ENCODE results near the gene OVCA2. TPM values are rescaled to one million over a fixed set of nuclear protein-coding genes. Genes with fewer than 3 reads are reported as not detected.

The OVCA2 gene
- total RNA-seq, 1 experiment from 2014 or later = 47.3 TPM

DNA sequence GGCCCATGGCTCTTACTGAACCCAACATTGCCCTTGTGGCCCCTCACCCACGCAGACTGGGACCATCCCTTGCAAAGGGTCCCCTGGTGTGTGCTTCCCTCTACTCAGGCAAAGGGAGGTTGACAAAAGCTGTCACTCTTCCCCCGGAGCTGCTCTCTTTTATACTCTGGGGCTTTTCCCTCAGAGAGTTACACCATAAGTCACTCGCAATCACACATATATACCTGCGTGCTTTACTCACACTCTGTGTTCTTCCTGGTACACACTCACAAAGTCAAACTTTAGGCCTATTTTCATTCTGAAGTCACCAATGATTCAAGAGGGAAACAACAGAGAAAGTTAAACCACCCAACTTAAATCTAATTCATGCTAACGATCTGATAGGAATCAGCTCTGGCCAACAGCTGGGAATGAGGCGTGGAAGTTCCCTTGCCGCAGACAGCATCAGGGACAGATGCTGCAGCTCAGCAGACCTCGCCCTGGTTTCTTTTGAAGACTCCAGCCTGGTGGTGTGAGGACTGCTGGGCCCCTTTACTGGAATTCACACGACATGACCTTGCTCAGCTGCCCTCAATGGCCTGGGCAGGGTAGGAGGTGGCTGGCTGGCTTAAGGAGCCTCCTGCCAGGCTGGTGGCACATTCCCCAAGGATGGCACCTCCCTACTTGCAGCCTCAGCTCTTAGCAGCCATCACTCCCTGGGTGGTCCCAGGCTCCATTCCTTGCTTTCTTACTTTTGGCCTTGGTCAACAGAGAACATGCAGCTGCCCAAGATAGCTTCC lies 40.4 kb downstream of the OVCA2 start:
- no peak for DNase-seq (ENCODE audit: extremely low read depth, low read depth)

DNA sequence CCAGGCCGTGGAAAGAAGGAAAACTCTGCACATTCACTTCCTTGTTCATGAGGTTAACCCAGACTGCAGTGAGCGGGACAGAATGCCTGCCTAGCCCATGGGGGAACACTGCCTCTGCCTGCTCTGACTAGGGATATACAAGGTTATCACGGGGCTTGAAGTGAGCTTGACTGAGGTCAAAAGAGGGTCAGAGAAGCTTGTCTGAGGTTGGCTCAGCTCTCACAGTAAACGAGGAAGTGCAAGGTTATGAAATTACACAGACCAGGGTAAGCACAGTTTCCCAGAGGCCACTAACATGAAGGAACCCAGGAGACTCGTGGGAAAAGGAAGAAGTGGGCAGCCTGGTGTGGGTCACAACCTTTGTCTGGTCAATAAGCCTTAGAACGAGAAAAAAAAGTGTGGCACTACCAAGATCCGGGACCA lies 41.8 kb downstream of the OVCA2 start:
- DNase-seq (ENCODE audit: extremely low read depth, low read depth) = no peak

DNA sequence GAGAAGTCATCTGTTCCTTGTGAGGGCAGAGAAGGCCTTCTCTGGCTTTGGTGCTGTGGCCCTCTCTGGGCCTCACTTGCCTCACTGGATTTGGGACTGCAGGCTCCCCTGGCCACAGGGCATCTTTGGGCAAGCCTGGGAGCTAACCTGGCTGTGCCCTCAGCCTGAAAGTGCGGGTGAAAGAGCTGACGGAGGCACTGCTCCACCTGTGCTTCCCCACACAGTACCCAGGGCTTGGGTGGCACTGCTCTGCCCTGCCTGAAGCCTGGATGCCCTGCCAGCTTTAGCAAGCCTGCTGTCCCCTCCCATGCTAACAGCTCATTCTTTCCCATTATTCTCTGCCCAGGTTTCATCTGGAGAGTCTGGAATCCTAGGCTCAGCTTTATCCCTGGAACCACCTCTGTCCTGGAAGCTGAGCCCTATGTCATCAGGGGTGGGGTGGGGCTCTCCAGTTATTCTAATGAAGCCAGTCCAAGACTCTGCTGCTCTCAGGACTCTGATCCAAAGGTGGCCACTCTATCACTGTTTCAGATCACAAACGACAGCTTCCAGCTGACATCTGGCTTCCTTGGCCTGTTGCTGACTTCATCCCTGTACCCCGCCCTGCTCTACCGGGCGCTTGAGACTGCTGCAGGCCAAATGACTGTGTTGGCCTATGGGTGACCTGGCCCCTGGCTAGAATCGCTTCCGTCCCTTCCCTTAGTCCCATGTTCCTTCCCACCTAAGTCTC lies 42.4 kb downstream of the OVCA2 start:
- DNase-seq (ENCODE audit: extremely low read depth, low read depth) = peak; percentile 36

DNA sequence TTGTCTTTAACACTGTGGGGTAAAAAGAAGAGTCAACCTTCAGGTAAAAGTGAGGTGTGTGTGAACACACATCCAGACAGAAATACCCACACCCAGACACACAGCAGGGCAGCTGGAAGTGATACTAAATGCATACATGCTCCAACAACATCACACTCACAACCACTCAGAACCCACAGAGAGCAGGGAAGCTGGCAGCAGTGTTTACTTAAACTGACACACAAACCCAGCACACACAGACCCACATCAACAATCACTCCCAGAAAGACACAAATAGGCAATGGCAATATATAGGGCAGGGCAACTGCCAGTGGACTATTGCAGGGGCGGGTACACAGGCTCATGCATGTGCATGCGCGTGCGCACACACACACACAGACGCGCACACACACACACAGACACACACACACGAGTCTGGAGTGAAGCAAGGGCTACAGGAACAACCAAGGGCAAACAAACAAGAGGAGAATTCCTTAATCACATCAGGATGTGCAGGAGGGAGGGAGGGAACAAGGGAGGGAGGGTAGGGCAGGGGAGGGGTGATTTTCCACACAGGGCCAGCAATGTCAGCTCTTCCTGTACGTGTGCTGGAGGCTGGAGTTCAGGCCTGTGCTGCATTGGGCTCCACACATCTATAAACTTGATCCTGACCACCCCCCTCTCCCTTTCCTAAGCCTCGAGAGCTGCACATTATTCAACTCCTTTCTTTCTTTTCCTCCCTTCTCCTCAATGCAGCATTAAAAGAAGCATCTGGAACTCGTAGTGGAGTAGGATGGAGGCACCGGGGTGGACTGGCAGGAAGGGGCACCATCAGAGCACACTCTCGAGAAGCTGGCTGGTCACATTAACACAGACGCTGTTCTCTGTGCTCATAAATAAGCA lies 43.2 kb downstream of the OVCA2 start:
- no peak for DNase-seq (ENCODE audit: extremely low read depth, low read depth)

DNA sequence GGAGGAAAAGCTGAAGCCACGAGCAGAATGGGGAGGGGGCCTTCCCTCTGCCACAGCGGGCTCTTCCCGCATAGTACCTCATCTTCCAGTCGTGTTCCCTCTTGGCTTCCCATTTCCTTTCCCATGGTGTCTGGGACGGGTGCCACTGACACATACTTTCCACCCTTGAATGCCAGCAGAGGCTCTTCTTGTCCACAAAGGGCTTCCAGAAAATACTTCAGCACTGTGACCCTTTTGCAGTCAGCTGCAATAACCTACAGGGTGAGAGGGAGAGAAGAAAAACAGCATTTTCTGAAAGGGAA lies 43.8 kb downstream of the OVCA2 start:
- DNase-seq (ENCODE audit: extremely low read depth, low read depth) = no peak

DNA sequence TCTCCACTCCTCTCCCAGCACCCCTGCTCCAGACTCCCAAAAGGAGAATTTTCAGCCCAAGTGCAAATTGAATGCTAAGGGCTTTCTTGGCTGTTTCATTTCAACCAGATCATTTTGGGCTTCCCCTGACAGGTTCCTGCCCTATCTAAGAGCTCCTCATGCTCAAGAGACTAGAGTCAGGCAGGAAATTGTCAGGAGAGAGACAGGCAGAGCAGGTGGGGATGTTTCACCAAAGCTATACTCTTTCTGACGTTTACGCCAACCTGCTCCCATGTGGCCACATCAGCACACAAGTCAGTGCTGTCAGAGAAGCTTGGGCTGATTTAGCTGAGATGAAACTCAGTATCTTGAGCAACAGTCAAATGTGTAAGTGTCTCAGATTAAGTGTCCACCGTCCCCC lies 44.5 kb downstream of the OVCA2 start:
- DNase-seq (ENCODE audit: extremely low read depth, low read depth) = no peak

GRCh38 chr17:2087597-2088211 lies 45.9 kb downstream of the OVCA2 start:
- no peak for DNase-seq (ENCODE audit: extremely low read depth, low read depth)

GRCh38 chr17:2089021-2089422 lies 47.2 kb downstream of the OVCA2 start:
- DNase-seq (ENCODE audit: extremely low read depth, low read depth) = no peak

DNA sequence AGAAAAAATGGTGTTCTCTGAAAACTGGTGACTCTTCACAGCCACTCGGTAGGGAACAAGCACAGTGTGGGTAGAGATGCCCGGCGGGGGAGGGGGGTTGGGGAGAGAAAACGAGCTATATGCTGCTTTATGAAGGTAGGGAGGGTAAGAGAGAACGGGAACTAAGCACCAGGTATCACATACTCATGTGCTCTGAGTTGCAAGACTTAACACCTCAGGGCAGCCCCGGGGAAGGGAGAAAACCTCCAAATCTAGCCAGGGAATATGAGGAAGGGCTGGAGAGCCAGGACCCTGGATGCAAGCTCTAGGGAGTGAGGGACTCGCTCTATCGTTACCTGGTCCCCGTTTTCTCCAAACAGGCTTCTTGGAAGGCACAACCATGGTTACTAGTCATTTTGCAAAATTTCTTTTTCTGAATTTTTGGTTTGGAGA lies 48.4 kb downstream of the OVCA2 start:
- no peak for DNase-seq (ENCODE audit: extremely low read depth, low read depth)

DNA sequence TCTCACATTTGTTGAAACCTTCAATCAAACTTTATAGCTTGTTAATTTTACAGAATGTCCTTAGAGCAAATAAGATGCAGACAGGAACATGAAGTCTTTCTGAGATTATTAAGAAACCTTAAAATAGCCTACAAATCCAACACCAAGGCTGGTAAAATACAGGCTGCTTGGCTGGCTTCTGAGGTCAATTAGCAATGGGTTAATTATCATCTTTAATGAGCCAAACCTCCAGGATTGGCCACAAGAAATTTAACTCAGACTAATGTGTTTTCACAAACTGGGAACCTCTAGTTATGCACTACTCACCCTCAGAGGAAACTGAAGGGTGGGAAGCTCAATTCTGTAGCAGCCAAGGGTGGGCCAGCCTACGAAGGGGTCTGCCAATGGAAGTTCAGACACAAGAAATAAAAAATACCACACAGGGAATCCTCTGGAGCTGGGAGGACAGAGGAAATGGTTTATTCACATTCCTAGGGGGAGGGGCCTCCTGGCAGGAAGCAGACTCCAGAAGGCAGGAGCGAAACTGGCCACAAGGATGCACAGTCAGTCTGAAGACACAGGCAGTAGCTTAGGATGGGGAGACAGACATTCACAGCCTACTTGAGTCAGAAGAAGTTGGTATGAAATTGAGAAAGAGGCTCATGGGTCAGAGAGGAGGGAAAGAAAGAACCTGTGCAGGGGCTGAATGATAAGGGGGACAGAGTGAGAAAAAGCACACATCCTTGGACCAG lies 49.1 kb downstream of the OVCA2 start:
- DNase-seq (ENCODE audit: extremely low read depth, low read depth) = no peak

GRCh38 chr17:2092253-2092652 lies 50.4 kb downstream of the OVCA2 start:
- DNase-seq (ENCODE audit: extremely low read depth, low read depth) = no peak

Small RNAs within 50 kb of the gene (small RNA-seq; reads per million reads assigned to genes)
- gene AC090617.9 (0 reads per million in 2 experiments), gene MIR132 (0.29 to 3.7 reads per million in 2 experiments), gene MIR212 (0.25 to 5.2 reads per million in 2 experiments), gene OVCA2 (0 reads per million in 2 experiments)

Other genes with a start within 250 kb of the OVCA2 start
- gene SMYD4, start 212.1 kb upstream of the OVCA2 start, total RNA-seq (2014; rRNA removed; shearing (Covaris generic)) = 5.3 and 6.5 TPM in 2 replicates
- gene RPA1, start 212.0 kb upstream of the OVCA2 start, total RNA-seq (2014; rRNA removed; shearing (Covaris generic)) = 11.3 and 19.3 TPM in 2 replicates
- gene RTN4RL1, start 16.7 kb upstream of the OVCA2 start, total RNA-seq (2014; rRNA removed; shearing (Covaris generic)) = 0.12 TPM in 1 of 2 replicates, not detected in the other
- 33.7 and 34.5 TPM in 2 replicates for gene DPH1, start 11.9 kb upstream of the OVCA2 start, total RNA-seq (2014; rRNA removed; shearing (Covaris generic))
- gene HIC1, start 13.1 kb downstream of the OVCA2 start, total RNA-seq (2014; rRNA removed; shearing (Covaris generic)) = 0.12 TPM in 2 replicates